Testis (tissue), 2 donors: ENCODE measurements around the gene POU3F1.

ENCODE experiments used
- POLR2A ChIP-seq: fragments of 450-650 bp; IDR thresholded peaks from one replicate; pipeline ENCODE4 v1.6.1; 2017; ENCODE audit warnings: antibody characterized with exemption, mild to moderate bottlenecking, moderate library complexity
- TF ChIP-seq, protein P1 (sequence below), 3 experiments: fragments of 450-650 bp in 2 of 3; fragments of 200-600 bp in 1 of 3; sonication (generic) in 1 of 3; IDR thresholded peaks; one replicate each; pipeline ENCODE4 v1.5.1; 2016 to 2019; ENCODE audit warnings: antibody characterized with exemption in 3 of 3, mild to moderate bottlenecking in 2 of 3, moderate library complexity in 1 of 3

GRCh38 chr1:38026592-38027200 lies 19.9 kb downstream of the POU3F1 start:
- TF ChIP-seq, protein P1, sequence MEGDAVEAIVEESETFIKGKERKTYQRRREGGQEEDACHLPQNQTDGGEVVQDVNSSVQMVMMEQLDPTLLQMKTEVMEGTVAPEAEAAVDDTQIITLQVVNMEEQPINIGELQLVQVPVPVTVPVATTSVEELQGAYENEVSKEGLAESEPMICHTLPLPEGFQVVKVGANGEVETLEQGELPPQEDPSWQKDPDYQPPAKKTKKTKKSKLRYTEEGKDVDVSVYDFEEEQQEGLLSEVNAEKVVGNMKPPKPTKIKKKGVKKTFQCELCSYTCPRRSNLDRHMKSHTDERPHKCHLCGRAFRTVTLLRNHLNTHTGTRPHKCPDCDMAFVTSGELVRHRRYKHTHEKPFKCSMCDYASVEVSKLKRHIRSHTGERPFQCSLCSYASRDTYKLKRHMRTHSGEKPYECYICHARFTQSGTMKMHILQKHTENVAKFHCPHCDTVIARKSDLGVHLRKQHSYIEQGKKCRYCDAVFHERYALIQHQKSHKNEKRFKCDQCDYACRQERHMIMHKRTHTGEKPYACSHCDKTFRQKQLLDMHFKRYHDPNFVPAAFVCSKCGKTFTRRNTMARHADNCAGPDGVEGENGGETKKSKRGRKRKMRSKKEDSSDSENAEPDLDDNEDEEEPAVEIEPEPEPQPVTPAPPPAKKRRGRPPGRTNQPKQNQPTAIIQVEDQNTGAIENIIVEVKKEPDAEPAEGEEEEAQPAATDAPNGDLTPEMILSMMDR (IDR thresholded peaks at IDR 0.05): peak in 2 of 3 experiments; percentile 48
- TF ChIP-seq POLR2A: no peak
